Measurements from ENCODE around the gene PPP2R3B.
"Not testable (repeated sequence)": the region's sequence is repeated elsewhere in the genome, so short reads cannot be mapped to it uniquely, and the experiment has no call there.

PPP2R3B gene

DNA sequence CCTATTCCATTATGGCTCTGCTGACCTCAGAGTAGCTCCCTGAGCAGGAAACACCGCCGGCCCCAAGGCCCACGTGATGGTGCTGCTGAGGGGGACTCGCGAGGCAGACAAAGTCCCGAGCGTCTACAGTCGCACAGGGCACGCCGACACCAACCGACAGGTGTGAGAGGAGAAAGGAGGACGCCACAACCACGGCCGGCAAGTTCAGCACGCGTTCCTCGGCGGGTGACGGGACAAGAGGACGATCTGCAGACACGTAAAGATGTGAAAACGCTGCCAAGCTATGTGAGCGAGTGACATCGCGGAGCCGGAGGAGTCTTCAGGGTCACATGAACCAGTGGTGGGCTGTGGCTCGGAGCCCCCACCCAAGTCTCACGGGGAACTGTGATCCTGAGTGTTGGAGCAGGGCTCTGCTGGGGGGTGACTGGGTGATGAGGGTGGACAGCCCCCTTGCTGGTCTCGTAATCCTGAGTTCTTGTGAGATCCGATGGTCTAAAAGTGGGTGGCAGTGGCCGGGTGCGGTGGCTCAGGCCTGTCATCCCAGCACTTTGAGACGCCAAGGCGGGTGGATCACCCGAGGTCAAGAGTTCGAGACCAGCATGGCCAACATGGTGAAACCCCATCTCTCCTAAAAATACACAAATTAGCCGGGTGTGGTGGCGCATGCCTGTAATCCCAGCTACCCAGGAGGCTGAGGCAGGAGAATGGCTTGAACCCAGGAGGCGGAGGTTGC is 34.0 kb downstream of the PPP2R3B start:
- DNase-seq: no peak

- no peak for DNase-seq
Observed at GRCh38 chrX:352181-352580, 34.5 kb downstream of the PPP2R3B start.

GRCh38 chrX:351736-352135 is 35.0 kb downstream of the PPP2R3B start:
- no peak for DNase-seq

DNA sequence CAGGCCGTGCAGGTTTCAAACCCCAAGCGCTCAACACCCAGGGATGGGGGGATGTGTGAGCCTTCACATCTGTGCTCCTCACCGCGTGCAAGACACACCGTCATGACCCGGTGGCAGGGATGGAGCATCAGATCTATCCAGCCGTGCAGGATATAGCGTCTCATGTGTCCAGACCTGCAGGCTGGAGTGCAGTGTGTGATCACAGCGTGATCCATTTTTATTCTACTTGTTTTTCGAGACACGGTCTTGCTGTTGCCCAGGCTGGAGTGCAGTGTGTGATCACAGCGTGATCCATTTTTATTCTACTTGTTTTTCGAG is 35.4 kb downstream of the PPP2R3B start:
- DNase-seq: not testable (repeated sequence)

DNA sequence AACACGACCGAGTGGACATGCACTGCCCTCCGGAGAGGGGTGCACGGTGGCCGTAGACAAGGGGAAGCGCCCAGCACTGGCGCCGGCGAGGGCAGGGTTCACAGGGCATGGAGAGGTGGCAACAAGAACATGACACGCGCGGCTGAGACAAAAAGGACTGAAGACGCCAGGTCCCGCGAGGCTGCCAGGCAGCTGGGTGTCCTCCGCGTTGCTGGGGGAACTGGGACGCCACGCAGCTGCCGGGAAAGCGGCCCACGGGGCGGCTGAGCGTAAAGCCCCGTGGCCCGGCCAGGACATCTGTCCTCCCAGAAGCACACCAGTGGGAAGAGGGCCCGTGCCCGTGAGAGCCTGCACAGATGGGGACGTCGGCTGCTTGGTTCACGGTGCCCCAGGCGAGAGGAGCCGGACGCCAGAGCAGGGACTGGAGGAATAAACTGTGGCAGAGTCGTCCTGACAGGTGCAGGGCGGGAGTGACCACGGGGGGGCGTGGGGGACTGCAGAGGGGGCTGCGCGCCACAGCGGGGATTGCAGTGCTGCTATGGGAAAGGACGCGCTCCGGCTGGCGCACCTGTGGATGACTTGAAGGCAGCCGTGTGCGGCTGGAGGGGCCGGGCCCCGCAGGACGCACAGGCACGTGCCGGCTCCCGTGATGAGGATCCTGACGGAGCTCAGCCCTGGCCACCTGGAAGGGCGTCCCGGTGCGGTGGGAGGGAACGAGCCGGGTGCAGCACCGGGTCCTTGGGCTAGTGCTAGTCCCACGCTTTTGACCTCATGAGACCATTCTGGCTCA is 36.0 kb downstream of the PPP2R3B start:
- no peak for DNase-seq

- no peak for DNase-seq
Observed at GRCh38 chrX:350148-350533, 36.6 kb downstream of the PPP2R3B start.

DNA sequence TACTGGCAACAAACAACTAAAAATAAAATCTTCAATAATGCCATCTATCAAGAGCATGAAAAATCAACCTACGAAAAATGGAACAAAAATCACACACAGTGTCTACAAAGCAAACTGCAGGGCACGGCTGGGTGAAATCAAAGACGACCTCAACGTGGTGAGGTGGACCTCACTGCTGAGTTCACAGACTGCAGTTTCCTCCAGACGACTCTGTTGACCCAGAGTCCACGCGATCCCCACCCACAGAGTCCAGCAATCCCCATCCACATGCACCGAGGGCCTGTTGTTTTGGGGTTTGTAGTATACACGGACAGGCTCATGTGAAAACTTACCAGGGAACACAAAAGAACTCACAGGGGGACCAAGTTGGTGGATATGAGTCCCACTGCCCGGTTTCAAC is 37.0 kb downstream of the PPP2R3B start:
- no peak for DNase-seq

DNA sequence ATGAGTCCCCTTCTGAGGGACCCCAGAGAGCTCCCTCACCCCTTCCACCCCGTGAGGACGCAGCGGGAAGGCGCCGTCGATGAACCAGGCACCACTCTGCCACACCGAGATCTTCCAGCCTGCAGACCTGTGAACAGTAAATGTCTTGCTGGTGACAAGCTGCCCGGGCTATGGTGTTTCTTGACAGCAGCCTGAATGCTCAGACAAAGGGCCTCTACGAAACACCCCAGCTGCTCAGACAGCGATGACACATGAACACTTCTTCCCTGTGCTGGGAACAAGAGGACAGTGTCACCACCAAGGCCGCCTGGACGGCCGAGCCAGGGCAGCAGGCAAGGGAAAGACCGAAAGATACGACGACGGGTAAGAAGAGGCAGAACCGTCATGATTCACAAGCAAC is 37.5 kb downstream of the PPP2R3B start:
- no peak for DNase-seq

GRCh38 chrX:348461-349117 is 38.1 kb downstream of the PPP2R3B start:
- no peak for DNase-seq

DNA sequence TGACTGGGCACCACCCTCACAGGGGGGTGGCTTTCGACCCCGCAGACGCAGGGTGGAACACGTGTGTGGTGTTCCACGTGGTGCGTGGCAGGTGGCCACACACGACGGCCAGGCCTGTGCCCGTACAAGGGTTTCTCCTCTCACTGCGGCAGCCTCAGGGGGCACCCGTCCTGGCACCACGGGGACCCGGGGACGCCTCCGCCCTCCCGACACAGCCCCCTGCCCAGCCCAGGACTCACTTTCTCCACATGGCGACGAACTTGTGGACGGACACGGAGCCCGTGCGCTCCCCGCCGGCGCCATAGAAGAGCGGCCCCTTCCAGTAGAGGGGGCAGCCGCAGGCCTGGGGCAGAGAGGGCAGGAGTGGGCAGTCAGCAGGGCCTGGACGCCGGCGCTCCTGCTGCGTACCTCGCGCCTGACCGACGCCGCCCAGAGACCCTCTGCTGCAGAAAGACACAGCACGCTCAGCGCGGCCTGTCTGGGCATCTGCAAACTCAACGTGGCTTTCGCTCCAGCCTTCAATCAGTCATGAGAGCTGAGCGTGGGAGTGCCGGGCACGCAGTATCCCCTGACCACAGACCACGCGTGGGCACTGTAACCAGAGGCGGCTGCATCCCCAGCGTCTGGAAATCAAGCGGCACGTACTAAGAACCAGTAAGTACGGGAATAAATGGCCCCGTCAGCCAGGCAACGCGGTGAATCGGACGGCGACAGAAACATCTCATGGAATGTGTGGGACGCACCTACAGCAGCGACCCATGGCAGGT is 39.2 kb downstream of the PPP2R3B start:
- no peak for DNase-seq

GRCh38 chrX:346034-346813 is 40.5 kb downstream of the PPP2R3B start:
- DNase-seq: no peak

DNA sequence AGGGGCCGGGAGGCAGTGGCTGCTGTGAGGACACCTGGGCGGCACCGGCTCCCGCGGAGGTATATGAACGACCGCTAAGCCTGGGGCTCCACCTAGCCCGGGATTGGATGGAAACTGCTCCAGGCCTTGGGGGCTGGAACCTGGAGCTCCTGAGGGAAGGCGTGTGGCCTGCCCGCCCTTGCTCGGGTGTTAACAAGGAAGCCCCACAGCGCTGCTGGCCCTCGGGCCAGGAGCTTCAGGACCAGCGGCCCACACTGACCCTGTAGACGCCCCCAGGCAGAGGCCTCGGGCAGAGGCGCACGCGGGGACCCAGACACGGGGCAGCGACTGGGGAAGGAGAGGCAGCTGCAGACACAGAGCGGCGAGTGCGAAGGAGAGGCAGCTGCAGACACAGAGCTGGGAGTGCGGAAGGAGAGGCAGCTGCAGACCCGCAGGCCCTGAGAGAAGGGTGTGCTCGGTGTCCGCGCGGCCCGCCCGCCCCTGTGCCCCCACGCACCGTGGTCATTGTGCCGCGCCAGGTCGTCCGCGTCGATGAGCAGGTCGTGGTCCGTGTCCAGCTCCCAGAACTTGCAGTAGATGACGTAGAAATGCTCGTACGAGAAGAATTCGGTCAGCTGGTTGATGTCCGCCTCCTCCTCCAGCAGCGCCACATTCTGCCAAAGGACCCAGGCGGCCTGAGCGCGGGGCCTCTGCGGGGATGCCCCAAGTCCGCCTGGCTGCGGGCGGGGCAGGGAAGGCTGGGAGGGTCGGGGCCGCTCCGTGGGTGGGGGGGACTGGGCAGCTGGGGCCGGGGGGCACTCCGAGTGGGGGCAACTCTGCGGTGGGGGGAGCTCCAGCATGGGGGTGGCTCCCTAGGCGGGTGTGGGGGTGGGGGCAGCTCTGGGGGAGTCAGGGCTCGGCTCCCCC is 41.4 kb downstream of the PPP2R3B start:
- no peak for DNase-seq

DNA sequence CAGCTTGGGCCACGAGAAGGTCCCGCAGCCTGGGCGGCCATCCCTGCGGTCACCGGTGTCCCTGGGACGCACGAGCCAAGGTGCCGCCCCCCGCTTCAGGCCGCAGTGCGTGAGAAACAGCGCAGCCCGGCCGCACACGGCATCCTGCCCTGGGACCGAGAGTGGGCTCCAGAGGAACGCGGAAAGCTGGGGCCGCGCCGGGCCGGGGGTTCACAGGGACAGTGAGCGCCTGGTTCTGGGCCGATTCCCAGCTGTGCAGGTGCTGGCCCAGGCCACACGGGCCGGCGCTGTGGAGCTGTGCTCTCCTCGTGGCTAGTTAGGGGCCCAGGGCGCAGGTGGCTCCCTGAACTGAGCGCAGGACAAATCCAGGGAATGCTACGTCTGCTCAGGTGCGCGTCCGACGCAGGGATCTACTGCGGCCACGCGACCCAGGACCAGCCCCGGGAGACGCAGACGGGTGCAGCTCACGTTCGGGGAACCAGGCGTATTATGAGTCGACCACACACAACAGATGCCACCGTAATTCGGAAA is 42.3 kb downstream of the PPP2R3B start:
- DNase-seq: no peak

DNA sequence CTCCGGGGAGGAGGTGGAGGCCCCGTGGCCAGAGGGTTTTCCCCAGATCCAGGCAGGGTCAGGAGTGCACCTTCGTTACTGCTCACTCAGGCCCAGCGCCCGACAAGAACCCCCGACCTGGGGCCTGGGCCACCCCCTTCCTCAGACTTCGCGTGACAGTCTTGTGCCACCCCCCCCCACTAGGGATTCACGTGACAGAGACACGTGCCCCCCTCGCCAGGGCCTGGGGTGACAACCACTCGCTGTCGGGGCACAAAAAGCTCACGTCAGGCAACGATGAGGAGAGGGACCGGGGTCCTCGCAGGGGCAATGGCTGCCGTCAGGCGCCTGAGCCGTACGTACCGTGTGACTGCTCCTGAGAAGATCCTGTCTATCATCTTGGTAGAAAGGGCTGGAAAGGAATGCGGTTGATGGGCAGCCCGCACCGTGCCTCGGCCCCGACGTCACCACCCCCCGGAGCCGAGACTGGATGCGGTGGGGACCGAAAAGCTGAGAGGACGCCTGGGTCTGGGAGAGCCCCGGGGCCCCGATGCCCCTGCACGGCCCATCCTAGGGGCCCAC is 45.1 kb downstream of the PPP2R3B start:
- no peak for DNase-seq

GRCh38 chrX:340641-341423 is 45.9 kb downstream of the PPP2R3B start:
- DNase-seq: no peak

DNA sequence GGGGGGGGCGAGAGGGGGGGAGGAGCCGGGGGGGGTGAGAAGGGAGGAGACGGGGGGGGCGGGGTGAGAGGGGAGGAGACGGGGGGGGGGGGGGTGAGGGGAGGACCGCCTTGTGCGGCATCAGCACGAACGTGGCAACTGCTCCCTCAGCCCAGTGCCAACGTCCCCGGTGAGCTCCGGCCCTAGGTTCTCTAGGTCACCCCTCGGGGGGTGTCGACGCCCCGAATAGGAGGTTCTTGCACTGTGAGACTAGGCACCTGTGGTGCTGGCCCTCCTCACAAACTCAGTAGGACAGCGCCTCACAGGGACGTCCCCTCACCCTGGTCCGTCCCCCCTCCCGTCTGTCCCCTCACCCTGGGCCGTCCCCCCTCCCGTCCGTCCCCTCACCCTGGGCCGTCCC is 46.6 kb downstream of the PPP2R3B start:
- no peak for DNase-seq

DNA sequence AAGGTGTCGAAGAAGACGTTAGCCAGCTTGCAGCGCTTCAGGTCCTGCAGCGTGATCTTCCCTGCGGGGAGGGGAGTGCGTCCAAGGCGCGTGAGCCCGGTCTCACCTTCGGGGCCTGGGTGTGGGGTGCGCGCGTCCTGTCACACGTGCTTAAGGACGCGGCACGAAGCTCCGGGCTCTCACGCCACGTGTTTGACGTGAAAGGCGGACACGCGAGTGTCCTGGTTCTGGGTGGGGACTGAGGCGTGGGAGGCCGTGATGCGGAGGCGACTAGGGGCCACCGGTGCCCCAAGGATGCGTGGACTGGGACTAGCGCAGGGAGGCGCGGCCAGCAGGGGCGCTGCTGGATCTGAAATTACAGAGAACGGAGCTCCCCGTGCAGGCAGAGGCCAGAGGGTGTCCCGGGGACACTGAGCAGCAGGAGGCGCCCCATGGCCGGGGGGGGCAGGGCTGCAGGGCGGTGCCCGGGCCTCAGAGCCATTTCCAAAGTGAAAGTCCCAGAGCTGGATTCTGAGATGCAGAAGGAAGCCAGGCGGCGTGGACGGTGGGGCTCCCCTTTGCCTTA is 47.8 kb downstream of the PPP2R3B start:
- no peak for DNase-seq

DNA sequence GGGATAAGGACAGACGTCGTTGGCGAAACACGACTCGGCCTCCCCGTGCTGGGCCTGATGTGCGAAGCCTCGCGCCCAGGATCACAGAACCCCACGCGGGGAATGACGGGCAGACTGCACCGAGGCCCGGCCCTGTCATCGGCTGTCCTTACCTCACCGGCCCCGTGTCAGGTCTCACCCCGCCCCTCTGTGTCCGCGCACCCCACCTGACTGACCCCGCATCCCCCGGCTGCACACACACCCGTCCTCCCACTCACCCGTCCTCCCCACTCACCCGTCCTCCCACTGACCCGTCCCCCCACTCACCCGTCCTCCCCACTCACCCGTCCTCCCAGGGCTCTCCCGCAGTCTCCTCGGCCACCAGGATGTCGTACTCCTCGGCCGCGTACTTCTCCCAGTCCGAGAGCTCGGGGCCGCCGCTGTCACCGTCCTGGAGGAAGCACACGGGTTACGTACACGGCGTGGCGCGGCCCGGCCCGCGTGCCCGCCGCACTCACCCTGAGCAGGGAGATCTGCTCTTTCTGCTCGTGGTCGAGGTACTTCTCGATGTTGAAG is 48.3 kb downstream of the PPP2R3B start:
- DNase-seq: no peak

GRCh38 chrX:337331-337831 is 49.3 kb downstream of the PPP2R3B start:
- DNase-seq: no peak
